Breast epithelium (tissue), 4 donors: ENCODE measurements around the gene PGLYRP4. TPM values are rescaled to one million over a fixed set of nuclear protein-coding genes. Genes with fewer than 3 reads are reported as not detected.

ENCODE experiments used
- DNase-seq, 2 donors: peaks; one replicate each; pipeline ENCODE4 v3.0.0-alpha.2; 2019; ENCODE audit warnings: low spot score in 2 of 2
- H3K27ac ChIP-seq, 2 donors: fragments of 200-600 bp; sonication (generic) in 1 of 2; one replicate each; pipeline ENCODE4 v1.5.1; 2016 to 2019; ENCODE audit warnings: mild to moderate bottlenecking in 1 of 2
- H3K27me3 ChIP-seq, 2 donors: fragments of 200-600 bp; sonication (generic) in 1 of 2; one replicate each; pipeline versions ENCODE4 v1.5.1 to v1.6.0; 2017 to 2019; ENCODE audit warnings: control low read depth in 1 of 2, mild to moderate bottlenecking in 1 of 2
- H3K36me3 ChIP-seq: fragments of 200-600 bp; one replicate; pipeline ENCODE4 v1.5.1; 2019
- H3K4me1 ChIP-seq, 2 donors: fragments of 200-600 bp; sonication (generic); one replicate each; pipeline ENCODE4 v1.5.1; 2016 to 2019; ENCODE audit warnings: control low read depth in 1 of 2
- H3K4me3 ChIP-seq, 3 donors: fragments of 200-600 bp; sonication (generic); 1 replicate in 2 of 3; 2 replicates in 1 of 3; pipeline ENCODE4 v1.5.1; 2016 to 2019; ENCODE audit warnings: mild to moderate bottlenecking in 3 of 3, moderate library complexity in 2 of 3
- H3K9me3 ChIP-seq, 2 donors: fragments of 200-600 bp; sonication (generic) in 1 of 2; one replicate each; pipeline ENCODE4 v1.5.1; 2016 to 2019; ENCODE audit warnings: control low read depth in 1 of 2
- CTCF ChIP-seq, 3 donors: fragments of 450-650 bp; IDR thresholded peaks; one replicate each; pipeline ENCODE4 v1.5.1; 2016 to 2017; ENCODE audit warnings: antibody characterized with exemption in 3 of 3, mild to moderate bottlenecking in 3 of 3, moderate library complexity in 3 of 3
- POLR2A ChIP-seq: fragments of 450-650 bp; IDR thresholded peaks from one replicate; pipeline ENCODE4 v1.6.1; 2016; ENCODE audit warnings: antibody characterized with exemption, mild to moderate bottlenecking, moderate library complexity
- POLR2AphosphoS5 ChIP-seq, 3 donors: sonication (generic); formaldehyde crosslinking; IDR thresholded peaks; one replicate each; pipeline ENCODE4 v1.6.1; 2017; ENCODE audit warnings: antibody characterized with exemption in 3 of 3
- intact Hi-C: fragments of 100-400 bp; cut with DNase I; formaldehyde crosslinking; loops from one replicate; pipeline ENCODE4 v1.15.1; 2023; ENCODE audit warnings: low total_unique reads
- total RNA-seq, 3 donors: library from RNA; depleted of rRNA; stranded (reverse); fragments of >200 nt; gene quantifications; one replicate each; pipeline ENCODE4 v1.1.0, GENCODE V29; 2016

PGLYRP4 gene
- total RNA-seq, 3 donors from 2014 or later = not detected

DNA sequence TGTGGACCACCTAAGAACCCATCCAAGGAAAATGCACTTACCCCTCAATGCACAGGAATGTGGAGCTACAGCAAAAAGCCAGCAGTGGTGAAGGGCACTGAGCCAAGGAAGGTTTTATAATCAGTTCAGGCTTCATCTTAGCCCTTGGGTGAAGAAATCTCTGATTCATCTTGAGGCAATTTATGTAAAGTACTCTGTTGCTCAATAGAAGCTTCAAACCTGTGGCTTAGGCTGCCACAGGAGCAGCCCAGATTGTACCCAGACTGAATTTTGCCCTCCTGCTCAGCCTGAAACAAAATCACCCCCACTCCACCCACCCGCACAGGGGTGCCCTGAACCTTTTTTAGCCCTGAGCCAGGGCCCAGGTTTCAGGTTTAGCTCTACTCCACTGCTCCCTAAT is 26.9 kb upstream of the PGLYRP4 start, which contains the start of gene S100A12:
S100A12 (minus strand) TSS at position 111 of the 400 bp plus-strand sequence. CDS start 1,029 bp downstream, outside the sequence.
- intact Hi-C loops = no loop called here
- no peak within 1 kb of the TSS for H3K27ac ChIP-seq
- H3K27me3 ChIP-seq = no peaks in the 10 kb centered on the region
- H3K36me3 ChIP-seq = no peaks in the 10 kb centered on the region
- no peak for DNase-seq
- H3K9me3 ChIP-seq = peaks cover 0 to 2% of the 10 kb centered on the region in 2 donors
- no peaks in the 10 kb centered on the region for H3K4me1 ChIP-seq
- H3K4me3 ChIP-seq = no peak within 1 kb of the TSS
- TF ChIP-seq POLR2AphosphoS5 (IDR thresholded peaks at IDR 0.05) (no peak), POLR2A (no peak), CTCF (IDR thresholded peaks at IDR 0.05) (no peak)

DNA sequence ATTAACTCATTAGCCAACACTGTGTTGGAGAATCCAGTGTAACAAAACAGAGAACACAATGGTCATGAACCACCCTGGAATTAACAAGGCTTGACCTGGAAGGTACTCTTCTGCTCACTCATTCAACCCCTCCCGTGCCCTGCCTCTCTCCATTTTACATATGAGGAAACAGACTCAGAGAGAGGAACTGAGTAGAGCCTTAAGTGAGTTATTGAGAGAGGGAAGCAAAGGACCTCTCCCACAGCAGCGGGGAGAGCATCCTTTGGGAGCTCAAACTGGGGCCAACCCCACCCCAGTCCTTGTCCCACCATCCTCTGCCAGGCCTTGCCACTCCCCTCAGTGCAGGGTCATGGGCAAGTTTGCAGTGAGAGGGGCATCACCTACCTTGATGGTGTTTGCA is 25.4 kb upstream of the PGLYRP4 start:
- Histone ChIP-seq H3K36me3 (no peaks in the 10 kb centered on the region), H3K9me3 (no peaks in the 10 kb centered on the region), H3K4me1 (no peaks in the 10 kb centered on the region), H3K27ac (no peak overlapping the region), H3K4me3 (no peak overlapping the region), H3K27me3 (no peaks in the 10 kb centered on the region)
- intact Hi-C loops = no loop called here
- TF ChIP-seq POLR2AphosphoS5 (IDR thresholded peaks at IDR 0.05) = no peak
- TF ChIP-seq POLR2A = no peak
- DNase-seq = no peak

DNA sequence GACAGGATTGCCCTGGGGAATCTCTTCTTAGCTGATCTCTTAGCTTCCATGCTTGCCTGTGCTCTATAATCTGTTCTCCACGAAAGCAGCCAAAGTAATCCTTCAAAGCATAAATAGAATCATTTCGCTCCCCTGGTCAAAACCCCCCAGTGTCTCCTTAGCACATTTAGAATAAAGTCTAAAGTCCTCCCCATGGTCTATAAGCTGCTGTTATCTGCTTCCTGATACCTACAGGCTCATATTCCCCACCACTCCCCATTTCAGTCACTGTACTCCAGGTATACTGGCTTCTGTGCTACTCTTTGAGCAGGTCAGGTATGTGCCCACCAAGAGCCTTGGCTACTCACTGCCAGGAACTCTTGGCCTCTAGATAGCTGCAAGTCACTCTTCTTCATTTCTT is 23.9 kb upstream of the PGLYRP4 start:
- Histone ChIP-seq H3K4me3 (no peak overlapping the region), H3K36me3 (no peaks in the 10 kb centered on the region), H3K4me1 (no peaks in the 10 kb centered on the region), H3K9me3 (no peaks in the 10 kb centered on the region), H3K27me3 (no peaks in the 10 kb centered on the region), H3K27ac (no peak overlapping the region)
- TF ChIP-seq CTCF (IDR thresholded peaks at IDR 0.05) = no peak
- TF ChIP-seq POLR2AphosphoS5 (IDR thresholded peaks at IDR 0.05) = no peak
- no peak for TF ChIP-seq POLR2A
- intact Hi-C loops = no loop called here
- no peak for DNase-seq

GRCh38 chr1:153371231-153371630 is 22.6 kb upstream of the PGLYRP4 start:
- intact Hi-C loops = no loop called here
- Histone ChIP-seq H3K27me3 (no peaks in the 10 kb centered on the region), H3K4me3 (no peak overlapping the region), H3K27ac (no peak overlapping the region), H3K36me3 (no peaks in the 10 kb centered on the region), H3K4me1 (no peaks in the 10 kb centered on the region), H3K9me3 (no peaks in the 10 kb centered on the region)
- TF ChIP-seq POLR2AphosphoS5 (IDR thresholded peaks at IDR 0.05) (no peak), POLR2A (no peak), CTCF (IDR thresholded peaks at IDR 0.05) (no peak)
- DNase-seq = no peak

- H3K27ac ChIP-seq = no peak overlapping the region
- intact Hi-C loops = no loop called here
- no peaks in the 10 kb centered on the region for H3K9me3 ChIP-seq
- TF ChIP-seq POLR2AphosphoS5 (IDR thresholded peaks at IDR 0.05) = no peak
- TF ChIP-seq CTCF (IDR thresholded peaks at IDR 0.05) = no peak
- no peak for TF ChIP-seq POLR2A
- no peak for DNase-seq
- no peak overlapping the region for H3K4me3 ChIP-seq
- H3K4me1 ChIP-seq = peaks cover 0 to 4% of the 10 kb centered on the region in 2 donors
- H3K27me3 ChIP-seq = no peaks in the 10 kb centered on the region
- no peaks in the 10 kb centered on the region for H3K36me3 ChIP-seq
Measured at GRCh38 chr1:153370146-153370545, 21.5 kb upstream of the PGLYRP4 start.

DNA sequence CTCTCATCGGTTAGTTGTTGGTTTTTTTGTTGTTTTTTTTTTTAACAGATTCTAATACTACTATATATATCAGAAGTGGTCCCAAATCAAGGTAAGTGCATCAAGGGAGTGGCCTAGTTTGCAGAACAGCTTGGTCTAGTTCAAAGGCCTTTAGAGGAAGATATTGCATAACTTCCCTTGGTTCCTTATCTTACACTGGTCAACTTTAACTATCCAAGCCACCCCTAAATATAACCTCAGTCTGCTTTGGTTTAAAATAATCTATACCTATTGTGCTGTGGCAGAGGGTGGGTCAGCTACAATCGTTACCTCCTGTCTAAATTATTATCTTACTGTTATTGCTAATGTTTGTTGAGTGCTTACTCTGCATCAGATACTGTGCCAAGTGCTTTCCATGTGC is 19.9 kb upstream of the PGLYRP4 start:
- no peaks in the 10 kb centered on the region for H3K9me3 ChIP-seq
- intact Hi-C loops = no loop called here
- H3K27ac ChIP-seq = no peak overlapping the region
- peaks cover 0 to 11% of the 10 kb centered on the region in 2 donors for H3K4me1 ChIP-seq
- H3K36me3 ChIP-seq = no peaks in the 10 kb centered on the region
- no peaks in the 10 kb centered on the region for H3K27me3 ChIP-seq
- DNase-seq = no peak
- no peak overlapping the region for H3K4me3 ChIP-seq
- TF ChIP-seq POLR2AphosphoS5 (IDR thresholded peaks at IDR 0.05) (no peak), POLR2A (no peak), CTCF (IDR thresholded peaks at IDR 0.05) (no peak)
